Mesothelial cell of epicardium (in vitro differentiated cells): ENCODE results near the gene USP20. TPM values are rescaled to one million over a fixed set of nuclear protein-coding genes. Genes with fewer than 3 reads are reported as not detected.

Experiments used
- DNase-seq, 2 experiments: peaks; one replicate each; pipeline ENCODE4 v3.0.0; 2021; ENCODE audit warnings: low spot score in 2 of 2; ENCODE audit not compliant: unreplicated experiment in 2 of 2
- H3K27ac Mint-ChIP-seq: 2 replicates; pipeline ENCODE4 v1.8.0; 2021; ENCODE audit warnings: mixed read lengths
- H3K27me3 Mint-ChIP-seq: 2 replicates; pipeline ENCODE4 v1.8.0; 2021; ENCODE audit warnings: low read depth, mixed read lengths
- H3K36me3 Mint-ChIP-seq: 2 replicates; pipeline ENCODE4 v1.8.0; 2021; ENCODE audit warnings: mixed read lengths
- H3K4me1 Mint-ChIP-seq: 2 replicates; pipeline ENCODE4 v1.8.0; 2021; ENCODE audit warnings: mixed read lengths
- H3K4me3 Mint-ChIP-seq: 2 replicates; pipeline ENCODE4 v1.8.0; 2021; ENCODE audit warnings: mild to moderate bottlenecking, moderate library complexity, mixed read lengths
- H3K9me3 Mint-ChIP-seq: 2 replicates; pipeline ENCODE4 v1.8.0; 2021; ENCODE audit warnings: mixed read lengths
- total RNA-seq: library from RNA; stranded (reverse); gene quantifications from 3 replicates; pipeline ENCODE4 v1.2.1, GENCODE V29; 2021
- TF ChIP-seq, protein P1 (sequence below): fragments of 200-600 bp; sonication (generic); IDR thresholded peaks from one replicate; pipeline ENCODE4 v1.5.0; 2021; ENCODE audit warnings: antibody characterized with exemption; ENCODE audit not compliant: unreplicated experiment

USP20 gene
- total RNA-seq, 1 donor from 2014 or later, result 47.7 TPM

DNA sequence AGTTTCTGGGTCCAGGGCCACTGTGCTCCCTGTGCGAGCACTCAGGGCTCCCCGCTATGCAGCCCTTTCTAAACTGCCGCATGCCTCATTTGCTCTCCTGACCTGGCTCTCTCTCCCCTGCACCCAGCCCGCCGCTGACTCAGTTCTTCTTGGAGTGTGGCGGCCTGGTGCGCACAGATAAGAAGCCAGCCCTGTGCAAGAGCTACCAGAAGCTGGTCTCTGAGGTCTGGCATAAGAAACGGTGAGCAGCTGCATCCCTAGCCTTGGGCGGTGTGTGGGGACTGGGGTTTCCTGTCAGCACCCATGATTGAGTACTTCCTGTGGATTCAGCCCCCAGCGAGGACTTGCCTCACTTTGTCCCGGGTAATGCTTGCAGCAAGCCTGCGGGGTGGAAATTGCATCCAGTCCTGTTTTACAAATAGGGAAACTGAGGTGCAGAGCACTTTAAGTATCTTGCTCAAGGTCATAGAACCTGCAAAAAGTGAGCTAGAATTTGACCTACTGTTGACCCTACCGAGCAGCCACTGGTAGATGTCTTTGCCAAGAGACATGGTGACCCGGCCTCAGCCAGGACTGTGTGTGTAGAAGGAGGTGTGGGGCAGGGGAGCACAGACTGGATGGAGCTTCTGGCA, 27.9 kb downstream of the USP20 start:
- no peak overlapping the region for H3K27ac Mint-ChIP-seq
- DNase-seq, result no peak
- H3K4me1 Mint-ChIP-seq, result no peaks in the 10 kb centered on the region
- H3K9me3 Mint-ChIP-seq, result no peaks in the 10 kb centered on the region
- TF ChIP-seq, protein P1, sequence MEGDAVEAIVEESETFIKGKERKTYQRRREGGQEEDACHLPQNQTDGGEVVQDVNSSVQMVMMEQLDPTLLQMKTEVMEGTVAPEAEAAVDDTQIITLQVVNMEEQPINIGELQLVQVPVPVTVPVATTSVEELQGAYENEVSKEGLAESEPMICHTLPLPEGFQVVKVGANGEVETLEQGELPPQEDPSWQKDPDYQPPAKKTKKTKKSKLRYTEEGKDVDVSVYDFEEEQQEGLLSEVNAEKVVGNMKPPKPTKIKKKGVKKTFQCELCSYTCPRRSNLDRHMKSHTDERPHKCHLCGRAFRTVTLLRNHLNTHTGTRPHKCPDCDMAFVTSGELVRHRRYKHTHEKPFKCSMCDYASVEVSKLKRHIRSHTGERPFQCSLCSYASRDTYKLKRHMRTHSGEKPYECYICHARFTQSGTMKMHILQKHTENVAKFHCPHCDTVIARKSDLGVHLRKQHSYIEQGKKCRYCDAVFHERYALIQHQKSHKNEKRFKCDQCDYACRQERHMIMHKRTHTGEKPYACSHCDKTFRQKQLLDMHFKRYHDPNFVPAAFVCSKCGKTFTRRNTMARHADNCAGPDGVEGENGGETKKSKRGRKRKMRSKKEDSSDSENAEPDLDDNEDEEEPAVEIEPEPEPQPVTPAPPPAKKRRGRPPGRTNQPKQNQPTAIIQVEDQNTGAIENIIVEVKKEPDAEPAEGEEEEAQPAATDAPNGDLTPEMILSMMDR, result no peak
- no peak overlapping the region for H3K4me3 Mint-ChIP-seq
- H3K36me3 Mint-ChIP-seq, result peaks cover 35% of the 10 kb centered on the region
- no peaks in the 10 kb centered on the region for H3K27me3 Mint-ChIP-seq

DNA sequence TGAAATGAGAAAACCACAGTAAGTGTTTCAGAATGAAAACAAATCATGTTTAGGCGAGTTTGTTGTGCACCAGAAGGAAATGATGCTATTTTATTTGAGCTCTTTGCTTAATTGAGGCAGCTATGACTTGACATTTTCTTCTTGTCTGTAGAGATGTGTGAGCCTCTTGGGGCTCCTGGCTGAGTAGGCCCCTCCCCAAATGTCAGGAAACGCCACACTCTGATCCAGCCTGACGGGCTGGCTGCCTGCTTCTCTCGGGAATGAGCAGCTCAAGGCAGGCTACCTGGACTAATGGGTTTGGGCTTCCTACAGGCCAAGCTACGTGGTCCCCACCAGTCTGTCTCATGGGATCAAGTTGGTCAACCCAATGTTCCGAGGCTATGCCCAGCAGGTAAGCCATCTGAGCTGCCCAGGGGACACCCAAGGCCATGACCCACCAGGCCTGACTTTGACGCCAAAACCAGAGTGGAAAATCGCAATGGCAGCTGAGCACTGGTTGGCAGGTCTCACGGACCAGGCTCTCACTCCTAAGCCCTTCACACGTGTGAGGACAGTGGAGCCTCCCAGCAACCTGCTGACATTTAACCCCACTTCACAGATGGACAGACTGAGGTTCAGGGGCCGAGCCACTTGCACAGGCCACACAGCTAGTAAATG, 29.9 kb downstream of the USP20 start:
- no peak for DNase-seq
- H3K36me3 Mint-ChIP-seq, result peaks cover 32% of the 10 kb centered on the region
- H3K9me3 Mint-ChIP-seq, result no peaks in the 10 kb centered on the region
- H3K27me3 Mint-ChIP-seq, result no peaks in the 10 kb centered on the region
- TF ChIP-seq, protein P1, result no peak
- H3K4me1 Mint-ChIP-seq, result no peaks in the 10 kb centered on the region
- no peak overlapping the region for H3K4me3 Mint-ChIP-seq
- H3K27ac Mint-ChIP-seq, result no peak overlapping the region

DNA sequence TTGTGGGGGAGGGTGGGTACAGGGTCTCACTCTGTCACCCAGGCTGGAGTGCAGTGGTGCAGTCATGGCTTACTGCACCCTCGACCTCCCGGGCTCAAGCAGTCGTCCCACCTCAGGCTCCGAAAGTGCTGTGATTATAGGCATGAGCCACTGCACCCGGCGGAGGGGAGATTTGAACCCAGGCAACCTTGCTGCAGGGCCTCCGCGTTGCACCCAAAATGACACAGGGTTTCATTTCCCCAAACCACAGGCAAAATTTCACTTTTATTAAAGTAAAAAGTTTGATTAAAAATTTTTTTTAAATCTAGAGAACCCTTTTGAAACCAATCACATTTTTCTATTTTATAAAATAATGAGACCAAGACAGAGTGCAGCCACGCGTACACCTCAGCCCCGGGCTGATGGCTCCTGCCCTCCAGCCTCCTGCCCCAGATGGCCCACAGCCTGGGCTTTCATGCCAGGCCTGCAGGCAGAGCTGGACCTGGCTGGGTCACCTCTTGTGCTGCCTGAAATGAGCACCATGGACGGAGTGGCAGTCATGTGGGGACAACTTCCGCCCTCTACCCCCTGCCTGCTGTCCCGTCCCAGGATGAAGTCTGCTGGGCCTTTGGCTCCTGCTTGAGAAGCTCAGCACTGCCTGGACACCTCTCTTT, 30.5 kb downstream of the USP20 start:
- DNase-seq, result no peak
- H3K4me3 Mint-ChIP-seq, result no peak overlapping the region

DNA sequence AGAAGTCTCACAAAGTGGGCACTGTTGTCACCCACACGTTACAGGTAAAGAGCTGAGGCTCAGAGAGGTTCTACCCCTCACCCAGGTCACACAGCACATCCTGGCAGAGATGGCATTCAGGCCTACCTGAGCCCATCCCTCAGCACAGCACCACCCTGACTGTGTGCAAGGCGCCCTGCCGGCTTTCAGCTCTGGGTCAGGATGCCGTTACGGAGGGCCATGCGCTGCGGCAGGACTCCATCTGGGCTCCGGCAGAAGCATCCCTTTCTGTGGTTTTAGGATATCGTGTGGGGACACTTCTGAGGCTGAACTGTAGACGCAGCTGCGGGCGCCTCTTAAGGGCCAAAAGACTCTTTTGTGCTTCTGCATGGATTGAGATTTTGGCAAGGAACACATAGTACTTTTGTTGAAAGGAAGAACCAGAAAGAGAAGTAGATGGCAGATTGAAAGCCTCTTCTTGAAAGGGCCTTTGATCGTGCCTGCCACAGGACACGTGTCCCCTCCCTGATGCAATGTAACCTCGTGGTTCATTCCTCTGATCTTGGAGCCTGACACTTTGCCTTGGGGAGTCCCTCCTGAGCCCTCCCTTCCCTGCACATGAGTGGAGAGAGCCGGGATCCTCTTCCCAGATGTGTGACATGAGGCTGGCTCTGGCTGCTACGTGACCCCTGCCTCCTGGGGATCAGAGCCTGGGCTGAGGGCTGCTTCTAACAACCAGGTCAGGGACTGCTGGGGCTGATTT, 31.3 kb downstream of the USP20 start:
- H3K36me3 Mint-ChIP-seq, result peaks cover 34% of the 10 kb centered on the region
- H3K4me1 Mint-ChIP-seq, result no peaks in the 10 kb centered on the region
- H3K27ac Mint-ChIP-seq, result no peak overlapping the region
- no peaks in the 10 kb centered on the region for H3K9me3 Mint-ChIP-seq
- TF ChIP-seq, protein P1, result no peak
- no peaks in the 10 kb centered on the region for H3K27me3 Mint-ChIP-seq
- no peak for DNase-seq
- H3K4me3 Mint-ChIP-seq, result no peak overlapping the region

More for the DNA sequence above, 30.5 kb downstream of the USP20 start:
- TF ChIP-seq, protein P1, result no peak
- Mint-ChIP-seq H3K27ac (no peak overlapping the region), H3K9me3 (no peaks in the 10 kb centered on the region), H3K36me3 (peaks cover 34% of the 10 kb centered on the region), H3K4me1 (no peaks in the 10 kb centered on the region), H3K27me3 (no peaks in the 10 kb centered on the region)

DNA sequence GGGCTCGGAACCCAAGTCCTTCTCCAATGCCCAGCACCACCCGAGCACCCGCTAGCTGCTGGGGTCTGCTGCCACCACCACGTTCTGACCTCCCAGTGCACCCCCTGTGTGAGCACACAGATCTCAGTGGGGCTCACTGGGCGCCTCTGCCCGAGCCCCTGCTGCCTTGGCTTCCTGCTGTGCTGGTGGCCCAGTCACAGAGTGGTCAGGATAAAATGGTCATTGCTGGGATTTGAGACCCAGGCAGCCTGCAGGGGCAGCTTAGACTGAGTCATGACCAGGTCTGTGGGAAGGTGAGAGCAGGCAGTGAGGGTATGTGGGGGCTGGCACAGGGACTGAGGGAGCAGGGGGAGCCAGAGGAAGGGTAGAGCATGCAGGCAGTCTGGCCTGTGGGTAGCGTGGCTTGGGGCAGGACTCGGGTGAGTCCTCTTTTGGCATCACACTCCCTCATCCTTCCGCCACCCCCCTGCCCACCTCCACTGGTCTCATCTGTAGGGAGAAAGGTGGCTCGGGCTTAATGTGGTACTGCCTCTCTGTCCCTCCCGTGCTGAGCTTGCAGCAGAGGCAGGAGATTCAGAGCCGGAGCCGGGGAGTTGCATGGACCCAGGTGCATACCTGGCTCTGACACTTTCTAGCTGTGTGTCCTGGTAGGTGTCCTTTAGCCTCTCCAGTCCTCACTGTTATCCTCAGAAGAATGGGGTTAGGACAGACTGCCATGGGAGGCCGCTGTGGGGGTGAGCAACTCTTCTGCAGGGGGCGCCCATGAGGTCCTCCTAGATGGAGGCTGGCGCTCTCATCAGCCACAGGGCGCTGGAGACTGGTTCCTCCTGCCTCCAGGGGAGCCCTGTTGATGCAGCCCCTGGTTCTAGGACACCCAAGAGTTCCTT, 32.1 kb downstream of the USP20 start:
- no peak for DNase-seq
- Mint-ChIP-seq H3K27me3 (no peaks in the 10 kb centered on the region), H3K4me3 (no peak overlapping the region), H3K36me3 (peaks cover 28% of the 10 kb centered on the region), H3K27ac (no peak overlapping the region), H3K4me1 (no peaks in the 10 kb centered on the region), H3K9me3 (no peaks in the 10 kb centered on the region)
- TF ChIP-seq, protein P1, result no peak
